AG10803 (cell line): Measurements from ENCODE around the gene IGF1R.

Experiments used
- DNase-seq: peaks from one replicate; pipeline ENCODE4 v3.0.0; 2010; ENCODE audit warnings: low read depth
- H3K4me3 ChIP-seq: 2 replicates; pipeline ENCODE4 v1.5.1; 2011; ENCODE audit warnings: mild to moderate bottlenecking, low read length, control low read depth
- TF ChIP-seq, protein P1 (sequence below): conservative IDR thresholded peaks from 2 replicates; pipeline ENCODE4 v1.5.1; 2011; ENCODE audit warnings: mild to moderate bottlenecking, low read length, control low read depth, inconsistent platforms

The IGF1R gene

DNA sequence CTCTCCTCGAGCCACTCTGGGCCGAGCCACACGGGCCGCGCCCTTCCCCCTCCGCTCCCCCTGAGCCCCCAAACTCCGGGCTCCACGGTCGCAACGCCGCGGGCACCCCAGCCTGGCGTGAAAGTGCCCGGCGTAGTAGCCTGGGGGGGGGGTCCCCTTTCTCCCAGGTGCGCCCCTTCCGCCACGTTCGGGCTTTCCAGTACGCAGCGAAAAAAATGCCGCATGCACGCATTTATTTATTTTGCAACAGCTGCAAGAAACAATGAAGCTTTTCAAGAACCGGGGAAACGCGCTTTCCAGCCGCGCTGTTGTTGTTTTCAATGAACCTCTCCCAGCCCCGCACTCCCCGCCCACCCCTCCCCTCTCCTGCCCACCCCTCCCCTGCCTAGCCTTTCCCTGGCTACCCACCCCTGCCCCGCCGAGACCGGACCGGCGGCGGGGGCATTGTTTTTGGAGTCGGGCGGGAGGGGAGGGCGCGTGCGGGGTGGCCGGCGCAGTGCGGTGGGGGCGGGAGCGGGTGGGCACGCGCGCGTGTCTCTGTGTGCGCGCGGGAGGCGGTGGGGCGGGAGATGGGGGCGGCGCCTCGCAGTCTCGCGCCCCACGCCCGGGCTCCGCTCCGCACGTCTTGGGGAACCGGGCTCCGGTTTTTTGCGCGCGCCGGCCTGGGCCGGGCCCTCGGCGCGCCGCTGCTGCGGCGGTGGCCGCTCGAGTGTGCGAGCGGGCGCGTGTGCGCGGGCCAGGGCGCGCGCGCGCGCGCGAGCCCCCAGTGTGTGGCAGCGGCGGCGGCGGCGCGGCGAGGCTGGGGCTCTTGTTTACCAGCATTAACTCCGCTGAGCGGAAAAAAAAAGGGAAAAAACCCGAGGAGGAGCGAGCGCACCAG, at the start of gene IGF1R:
TSS of gene IGF1R (plus strand) at position 766 of the 880 bp plus-strand sequence. CDS start 1,043 bp downstream, outside the sequence.
- H3K4me3 ChIP-seq = peak within 1 kb of the TSS; percentile 88
- peak; percentile 86 for DNase-seq
- TF ChIP-seq, protein P1, sequence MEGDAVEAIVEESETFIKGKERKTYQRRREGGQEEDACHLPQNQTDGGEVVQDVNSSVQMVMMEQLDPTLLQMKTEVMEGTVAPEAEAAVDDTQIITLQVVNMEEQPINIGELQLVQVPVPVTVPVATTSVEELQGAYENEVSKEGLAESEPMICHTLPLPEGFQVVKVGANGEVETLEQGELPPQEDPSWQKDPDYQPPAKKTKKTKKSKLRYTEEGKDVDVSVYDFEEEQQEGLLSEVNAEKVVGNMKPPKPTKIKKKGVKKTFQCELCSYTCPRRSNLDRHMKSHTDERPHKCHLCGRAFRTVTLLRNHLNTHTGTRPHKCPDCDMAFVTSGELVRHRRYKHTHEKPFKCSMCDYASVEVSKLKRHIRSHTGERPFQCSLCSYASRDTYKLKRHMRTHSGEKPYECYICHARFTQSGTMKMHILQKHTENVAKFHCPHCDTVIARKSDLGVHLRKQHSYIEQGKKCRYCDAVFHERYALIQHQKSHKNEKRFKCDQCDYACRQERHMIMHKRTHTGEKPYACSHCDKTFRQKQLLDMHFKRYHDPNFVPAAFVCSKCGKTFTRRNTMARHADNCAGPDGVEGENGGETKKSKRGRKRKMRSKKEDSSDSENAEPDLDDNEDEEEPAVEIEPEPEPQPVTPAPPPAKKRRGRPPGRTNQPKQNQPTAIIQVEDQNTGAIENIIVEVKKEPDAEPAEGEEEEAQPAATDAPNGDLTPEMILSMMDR = no peak

DNA sequence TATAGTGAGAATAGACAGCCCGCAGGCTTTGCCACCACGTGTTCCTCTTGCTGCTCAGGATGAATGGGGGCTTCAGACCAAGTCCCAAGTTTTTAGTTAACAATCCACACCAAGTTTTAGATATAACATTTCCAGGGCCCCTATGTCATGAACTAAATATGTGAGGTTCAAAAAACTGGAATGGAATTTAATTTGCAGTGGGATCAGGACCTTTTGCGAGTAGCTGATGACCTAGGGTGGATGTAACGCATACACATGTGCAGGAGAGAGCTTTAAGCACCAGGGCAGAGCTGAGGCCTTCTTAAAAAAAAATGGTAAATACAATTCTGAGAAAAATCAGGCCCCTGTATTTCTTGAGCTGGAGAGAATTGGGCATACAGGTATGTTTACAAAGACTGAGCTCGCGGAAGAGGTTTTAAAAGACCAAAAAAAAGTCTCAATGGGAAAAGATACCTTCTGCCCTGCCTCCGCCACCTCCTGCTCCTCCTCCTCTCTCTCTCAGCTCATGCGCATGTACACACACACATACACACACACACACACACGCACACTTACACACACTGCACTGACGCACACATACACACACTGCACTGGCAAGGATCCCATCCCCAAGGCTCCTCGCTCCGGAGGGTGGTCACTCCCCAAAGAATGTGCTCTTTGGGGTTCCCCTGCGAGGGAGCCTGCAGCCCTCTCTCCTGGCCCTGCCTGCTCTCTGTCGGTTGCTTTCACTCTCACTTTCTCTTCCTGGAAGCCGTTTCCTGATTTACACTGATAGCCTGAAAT, 48.2 kb upstream of the IGF1R start:
- DNase-seq = peak; percentile 57
- H3K4me3 ChIP-seq = peak overlapping the region; percentile 72
- TF ChIP-seq, protein P1 = no peak

GRCh38 chr15:98604983-98605382, 43.4 kb upstream of the IGF1R start:
- no peak overlapping the region for H3K4me3 ChIP-seq
- DNase-seq = no peak
- TF ChIP-seq, protein P1 = no peak

- H3K4me3 ChIP-seq = no peak overlapping the region
- DNase-seq = peak; percentile 56
- TF ChIP-seq, protein P1 = no peak
Observed at GRCh38 chr15:98609144-98609852, 39.0 kb upstream of the IGF1R start.

DNA sequence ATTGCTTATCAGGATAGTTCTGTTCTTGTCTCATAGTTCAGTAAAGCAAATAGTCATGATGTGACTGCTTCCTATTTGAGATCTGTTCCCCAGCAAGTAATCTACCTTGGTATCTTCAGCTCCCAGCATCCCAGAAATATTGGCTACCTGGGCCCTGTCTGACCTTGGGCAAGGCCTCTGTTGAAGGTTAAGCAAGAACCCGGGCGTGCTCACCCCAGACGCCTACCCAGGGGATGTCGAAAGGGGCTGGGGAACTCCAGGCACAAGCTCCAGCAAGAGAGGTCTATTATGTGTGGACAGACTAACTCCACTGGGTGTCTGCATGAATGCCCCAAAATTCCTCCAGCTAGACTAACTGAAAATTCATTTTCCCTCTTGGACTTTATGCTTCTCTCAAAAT, 37.3 kb upstream of the IGF1R start:
- no peak for DNase-seq
- TF ChIP-seq, protein P1 = no peak
- no peak overlapping the region for H3K4me3 ChIP-seq

- TF ChIP-seq, protein P1 = no peak
- no peak for DNase-seq
- H3K4me3 ChIP-seq = no peak overlapping the region
Observed at GRCh38 chr15:98611808-98612207, 36.5 kb upstream of the IGF1R start.
